Measurements from ENCODE around the gene TSPOAP1.

Gene TSPOAP1

GRCh38 chr17:58339755-58340404 is 11.3 kb upstream of the TSPOAP1 start:
- DNase-seq (ENCODE audit: low spot score): no peak

GRCh38 chr17:58338841-58339754 is 10.5 kb upstream of the TSPOAP1 start:
- no peak for DNase-seq (ENCODE audit: low spot score)

GRCh38 chr17:58338454-58338840 is 9.9 kb upstream of the TSPOAP1 start:
- DNase-seq (ENCODE audit: low spot score): no peak

- no peak for DNase-seq (ENCODE audit: low spot score)
Observed at GRCh38 chr17:58337600-58338453, 9.2 kb upstream of the TSPOAP1 start.

- no peak for DNase-seq (ENCODE audit: low spot score)
Observed at GRCh38 chr17:58337210-58337599, 8.6 kb upstream of the TSPOAP1 start.

GRCh38 chr17:58336456-58337209 is 8.0 kb upstream of the TSPOAP1 start:
- DNase-seq (ENCODE audit: low spot score): no peak

GRCh38 chr17:58335779-58336455 is 7.3 kb upstream of the TSPOAP1 start:
- DNase-seq (ENCODE audit: low spot score): peak; percentile 32

GRCh38 chr17:58335061-58335731 is 6.6 kb upstream of the TSPOAP1 start:
- DNase-seq (ENCODE audit: low spot score): no peak

- DNase-seq (ENCODE audit: low spot score): no peak
Observed at GRCh38 chr17:58334661-58335060, 6.1 kb upstream of the TSPOAP1 start.

GRCh38 chr17:58334256-58334655 is 5.7 kb upstream of the TSPOAP1 start:
- DNase-seq (ENCODE audit: low spot score): no peak

GRCh38 chr17:58333736-58334207 is 5.2 kb upstream of the TSPOAP1 start:
- no peak for DNase-seq (ENCODE audit: low spot score)

- DNase-seq (ENCODE audit: low spot score): no peak
Observed at GRCh38 chr17:58332778-58333735, 4.5 kb upstream of the TSPOAP1 start.

GRCh38 chr17:58331815-58332777 is 3.5 kb upstream of the TSPOAP1 start:
- DNase-seq (ENCODE audit: low spot score): no peak

- no peak for DNase-seq (ENCODE audit: low spot score)
Observed at GRCh38 chr17:58330997-58331814, 2.6 kb upstream of the TSPOAP1 start.

- DNase-seq (ENCODE audit: low spot score): no peak
Observed at GRCh38 chr17:58330538-58330996, 2.0 kb upstream of the TSPOAP1 start.

GRCh38 chr17:58329810-58330537 is 1.4 kb upstream of the TSPOAP1 start:
- DNase-seq (ENCODE audit: low spot score): no peak
